ELR (cell line): ENCODE data around the gene SOWAHA.

ENCODE experiments used
- DNase-seq: peaks from one replicate; pipeline ENCODE4 v3.0.0-alpha.2; 2015; ENCODE audit warnings: low read depth

SOWAHA gene

DNA sequence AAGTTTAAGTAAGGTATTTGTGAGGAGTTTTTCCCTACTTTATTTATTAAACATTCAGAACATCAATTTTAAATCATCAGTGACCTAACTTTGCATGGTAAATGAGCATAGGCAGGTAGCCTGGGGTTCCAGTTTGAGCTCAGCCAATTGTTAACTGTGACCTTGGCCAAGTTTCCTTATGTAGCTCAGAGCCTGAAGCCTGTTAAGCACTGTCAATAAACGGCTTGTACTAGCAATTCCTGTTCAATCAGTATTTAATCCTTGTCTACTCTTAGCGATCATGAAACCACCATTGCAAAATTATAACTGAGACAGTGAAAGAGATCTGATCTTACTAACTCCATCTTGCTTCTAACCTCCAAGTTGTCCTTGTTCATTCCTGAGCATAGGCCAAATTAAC, 4.7 kb upstream of the SOWAHA start:
- no peak for DNase-seq

DNA sequence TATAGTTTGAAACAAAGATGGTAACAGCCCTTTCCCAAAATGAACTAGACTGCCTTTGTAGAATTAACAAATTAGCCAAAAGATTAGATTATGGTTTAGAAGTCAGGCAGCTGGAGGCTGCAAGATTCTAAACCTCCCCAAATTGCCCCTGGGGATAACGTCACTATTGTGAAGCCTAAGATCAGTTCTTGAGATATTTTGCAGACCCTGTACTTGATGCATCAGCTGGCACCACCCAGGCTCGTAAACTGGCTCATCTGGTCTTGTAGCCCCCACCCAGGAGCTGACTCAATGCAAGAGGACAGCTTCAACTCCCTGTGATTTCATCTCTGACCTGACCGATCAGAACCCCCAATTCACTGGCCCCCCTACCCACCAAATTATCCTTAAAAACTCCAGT, 4.2 kb upstream of the SOWAHA start:
- no peak for DNase-seq

DNA sequence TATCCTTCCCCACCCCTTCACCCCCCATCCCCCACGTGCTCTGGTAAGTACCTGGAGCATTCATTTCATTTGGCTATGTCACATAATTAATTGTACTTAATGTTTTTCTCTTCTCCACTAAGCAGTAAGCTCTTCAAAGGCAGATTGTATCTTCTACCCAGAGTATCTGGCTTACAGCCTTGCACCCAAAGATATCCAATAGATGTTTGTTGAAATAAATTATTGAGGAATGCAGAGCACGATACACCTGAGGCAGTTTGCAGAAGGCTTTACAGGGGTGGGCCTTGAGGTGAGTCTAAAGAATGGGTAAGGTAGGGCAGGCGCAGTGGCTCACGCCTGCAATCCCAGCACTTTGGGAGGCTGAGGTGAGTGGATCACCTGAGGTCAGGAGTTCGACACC, 2.5 kb upstream of the SOWAHA start:
- DNase-seq: no peak

GRCh38 chr5:132812123-132812765, 858 bp upstream of the SOWAHA start:
- no peak for DNase-seq

- DNase-seq: peak; percentile 55
Observed at GRCh38 chr5:132813599-132814502, 749 bp downstream of the SOWAHA start.

- DNase-seq: no peak
Observed at GRCh38 chr5:132814503-132815294, 1.6 kb downstream of the SOWAHA start.

GRCh38 chr5:132815454-132815853, 2.4 kb downstream of the SOWAHA start:
- peak; percentile 42 for DNase-seq

DNA sequence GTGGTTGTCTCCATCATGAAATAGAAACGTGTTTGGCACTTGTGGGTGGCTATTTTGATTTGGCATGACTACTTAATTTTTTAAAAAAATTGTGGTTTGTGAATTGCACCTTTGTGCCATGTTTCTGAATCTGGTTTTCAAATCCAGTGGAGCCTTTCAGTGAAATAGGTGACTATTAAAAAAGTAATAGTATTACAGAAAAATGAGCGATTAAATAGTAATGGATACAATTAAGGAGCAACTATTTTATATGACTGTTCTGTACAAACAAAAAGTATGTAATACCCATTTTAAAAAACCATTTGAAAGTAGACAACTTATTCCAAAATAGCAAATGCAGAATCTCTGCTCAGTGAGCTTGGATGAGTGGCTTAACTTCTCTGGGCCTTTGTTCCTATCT, 3.0 kb downstream of the SOWAHA start:
- DNase-seq: no peak

DNA sequence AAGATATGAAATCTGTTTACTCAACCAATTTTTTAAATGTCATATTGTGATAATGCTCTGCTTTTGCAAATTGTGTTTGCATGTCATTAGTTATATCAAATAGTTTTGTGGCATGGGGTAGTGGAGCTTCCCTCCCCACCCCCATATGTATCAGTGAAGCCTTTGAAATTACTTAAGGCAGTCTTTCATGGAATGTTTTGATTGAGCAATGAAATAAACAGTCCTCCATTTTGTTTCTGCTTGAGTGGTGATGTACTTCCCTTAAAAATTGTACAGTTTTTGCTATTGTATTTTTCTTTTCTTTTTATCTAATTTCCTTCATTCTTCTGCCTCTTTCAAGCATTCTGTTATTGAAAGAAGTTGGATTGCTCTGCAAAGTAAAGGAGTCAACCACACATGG, 3.5 kb downstream of the SOWAHA start:
- no peak for DNase-seq

- no peak for DNase-seq
Observed at GRCh38 chr5:132817011-132817410, 3.9 kb downstream of the SOWAHA start.

GRCh38 chr5:132819468-132819867, 6.4 kb downstream of the SOWAHA start:
- DNase-seq: no peak

- DNase-seq: peak; percentile 93
Observed at GRCh38 chr5:132820162-132820754, 7.2 kb downstream of the SOWAHA start.

GRCh38 chr5:132821350-132821749, 8.2 kb downstream of the SOWAHA start:
- no peak for DNase-seq

DNA sequence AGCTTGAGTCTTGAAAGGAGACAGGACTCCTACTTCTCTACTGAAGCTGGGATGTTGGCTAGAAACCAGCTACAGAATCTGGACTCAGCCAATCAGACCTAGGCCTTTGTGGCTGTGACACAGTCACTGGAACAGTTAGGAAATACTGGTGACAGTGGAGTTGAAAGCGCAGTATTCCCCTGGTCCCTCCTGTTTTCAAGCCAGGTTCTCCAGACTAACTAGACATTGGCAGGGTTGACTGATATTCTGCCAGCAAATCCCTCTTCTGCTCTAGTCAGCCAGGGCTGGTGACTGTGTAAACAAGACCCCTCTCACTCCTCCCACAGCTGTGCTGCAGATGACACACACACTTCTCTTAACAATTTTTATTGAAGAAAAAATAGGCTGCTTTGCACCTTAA, 8.7 kb downstream of the SOWAHA start:
- peak; percentile 46 for DNase-seq

DNA sequence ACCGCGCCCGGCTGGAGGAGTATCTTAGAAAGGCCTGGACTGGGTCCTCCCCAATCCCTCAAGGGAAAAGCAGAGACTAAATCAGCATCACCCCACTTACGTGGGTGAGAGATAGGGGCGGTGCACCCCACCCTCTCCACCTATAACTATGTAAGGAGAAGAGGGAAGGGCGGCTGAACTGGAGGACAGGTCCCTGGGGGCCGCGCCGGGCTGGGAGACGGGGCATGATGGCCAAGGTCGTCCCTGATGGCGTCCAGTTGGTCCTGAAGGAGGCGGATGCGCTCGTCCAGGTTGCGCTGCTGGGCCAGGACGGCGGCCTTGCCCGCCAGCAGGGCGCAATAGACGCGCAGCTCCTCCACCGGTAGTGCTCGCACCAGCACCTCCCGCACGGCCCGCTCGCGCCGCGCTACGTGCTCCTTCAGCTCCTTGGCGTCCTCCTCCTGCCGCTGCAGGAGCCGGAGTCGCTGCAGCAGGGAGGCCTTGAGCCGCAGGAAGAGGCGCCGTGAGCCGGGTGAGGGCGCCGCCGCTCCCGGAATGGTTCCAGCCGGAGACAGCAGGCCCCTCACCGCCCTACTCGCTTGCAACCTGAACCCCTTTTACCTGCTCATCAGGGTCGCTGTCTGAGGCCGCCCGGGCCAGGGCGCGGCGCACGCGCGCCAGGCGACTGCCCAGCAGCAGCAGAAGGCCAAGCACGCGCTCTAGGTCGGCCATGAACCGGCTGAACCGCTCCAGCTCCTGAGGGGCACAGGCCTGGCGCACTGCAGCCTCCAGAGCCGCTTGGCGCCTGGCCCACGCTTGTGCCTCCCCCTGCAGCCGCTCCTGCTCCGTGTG, 9.8 kb downstream of the SOWAHA start:
- DNase-seq: no peak

GRCh38 chr5:132823481-132824050, 10.5 kb downstream of the SOWAHA start:
- no peak for DNase-seq

GRCh38 chr5:132824426-132824825, 11.3 kb downstream of the SOWAHA start:
- no peak for DNase-seq

- DNase-seq: no peak
Observed at GRCh38 chr5:132825033-132825833, 12.1 kb downstream of the SOWAHA start.

DNA sequence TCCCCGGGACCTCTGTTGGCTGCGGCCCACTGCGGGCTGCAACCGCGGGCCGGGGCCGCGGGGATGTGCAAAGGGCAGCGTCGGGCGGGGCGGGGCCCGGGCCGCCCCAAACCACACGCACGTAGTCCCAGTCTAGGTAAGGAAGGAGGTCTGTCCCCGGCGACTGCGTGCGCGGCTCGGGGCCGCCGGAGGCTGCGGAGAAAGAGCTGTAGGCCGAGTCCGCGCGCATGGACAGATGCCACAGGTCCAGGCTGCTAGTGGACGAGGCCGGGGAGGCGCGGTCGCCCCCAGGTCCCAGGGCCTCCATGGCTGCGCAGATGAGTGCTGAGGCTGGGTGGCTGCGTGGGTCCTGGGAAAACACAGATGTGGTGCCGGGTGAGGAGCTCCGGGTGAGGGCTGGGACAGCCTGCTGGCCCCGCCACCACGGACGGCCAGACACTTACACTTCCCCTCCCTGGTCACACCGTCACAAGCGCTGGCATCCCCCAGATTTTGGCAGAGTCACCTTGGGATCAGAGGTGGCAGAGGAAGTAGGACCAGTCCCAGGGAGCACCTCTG, 12.8 kb downstream of the SOWAHA start:
- no peak for DNase-seq
